GM23338 (cell line): ENCODE results near the gene ABCA4.

Experiments used
- CREB1 ChIP-seq: fragments of 250-450 bp; sonication (Bioruptor Pico); IDR thresholded peaks from 2 replicates; pipeline ENCODE4 v1.5.0; 2020; ENCODE audit warnings: low read depth, mild to moderate bottlenecking, moderate library complexity
- CTCF ChIP-seq, 2 experiments: fragments of 200-600 bp in 1 of 2; sonication (generic) in 1 of 2; conservative IDR thresholded peaks; 2 replicates each; pipeline versions ENCODE4 v1.5.1 to v1.6.1; 2016 to 2017; ENCODE audit warnings: antibody characterized with exemption in 2 of 2, low read depth in 2 of 2, mild to moderate bottlenecking in 2 of 2, moderate library complexity in 1 of 2
- EZH2 ChIP-seq: fragments of 200-600 bp; sonication (generic); IDR thresholded peaks from one replicate; pipeline ENCODE4 v1.8.0; 2017; ENCODE audit warnings: antibody characterized with exemption, mild to moderate bottlenecking, low read depth; ENCODE audit not compliant: unreplicated experiment
- EZH2phosphoT487 ChIP-seq: fragments of 200-600 bp; sonication (generic); IDR thresholded peaks from one replicate; pipeline ENCODE4 v1.8.1; 2018; ENCODE audit warnings: antibody characterized with exemption; ENCODE audit not compliant: unreplicated experiment
- NANOG ChIP-seq: IDR thresholded peaks from 2 replicates; pipeline ENCODE4 v1.6.1; 2016; ENCODE audit warnings: antibody characterized with exemption, borderline replicate concordance
- POLR2AphosphoS5 ChIP-seq: IDR thresholded peaks from 2 replicates; pipeline ENCODE4 v1.6.1; 2016; ENCODE audit warnings: antibody characterized with exemption, low read depth
- REST ChIP-seq: IDR thresholded peaks from one replicate; pipeline ENCODE4 v1.6.1; 2018; ENCODE audit warnings: antibody characterized with exemption; ENCODE audit not compliant: unreplicated experiment
- STAT1 ChIP-seq: IDR thresholded peaks from one replicate; pipeline ENCODE4 v1.6.1; 2016; ENCODE audit warnings: antibody characterized with exemption; ENCODE audit not compliant: unreplicated experiment
- ZNF114 ChIP-seq: fragments of 250-450 bp; sonication (Bioruptor Pico); IDR thresholded peaks from 2 replicates; pipeline ENCODE4 v1.5.0; 2020; ENCODE audit warnings: mild to moderate bottlenecking, moderate library complexity
- ZNF331 ChIP-seq: fragments of 250-450 bp; sonication (Bioruptor Pico); IDR thresholded peaks from 2 replicates; pipeline ENCODE4 v1.5.0; 2020; ENCODE audit warnings: low read depth, mild to moderate bottlenecking, moderate library complexity

GRCh38 chr1:94092210-94092613 lies 28.7 kb downstream of the ABCA4 start:
- TF ChIP-seq CTCF (conservative IDR thresholded peaks at IDR 0.05; ENCODE audit: low read depth in 2 of 2), result no peak
- no peak for TF ChIP-seq STAT1
- TF ChIP-seq POLR2AphosphoS5, result no peak
- no peak for TF ChIP-seq REST
- TF ChIP-seq EZH2, result no peak
- no peak for TF ChIP-seq CREB1
- no peak for TF ChIP-seq EZH2phosphoT487
- TF ChIP-seq NANOG, result no peak
- TF ChIP-seq ZNF331 (CRISPR knock-in tag), result no peak
- TF ChIP-seq ZNF114 (CRISPR knock-in tag), result no peak
